Ascending aorta (tissue), 2 donors: ENCODE measurements around the gene ADAT2. TPM values are rescaled to one million over a fixed set of nuclear protein-coding genes. Genes with fewer than 3 reads are reported as not detected.

ENCODE experiments used
- DNase-seq, 2 donors: peaks; one replicate each; pipeline ENCODE4 v3.0.0-alpha.2; 2019; ENCODE audit warnings: low spot score in 2 of 2
- H3K27ac ChIP-seq, 2 donors: fragments of 200-600 bp; sonication (generic); one replicate each; pipeline ENCODE4 v1.5.1; 2016 to 2017; ENCODE audit warnings: mild to moderate bottlenecking in 1 of 2
- H3K27me3 ChIP-seq: fragments of 200-600 bp; sonication (generic); one replicate; pipeline ENCODE4 v1.5.1; 2017
- H3K36me3 ChIP-seq, 2 donors: fragments of 200-600 bp; sonication (generic); one replicate each; pipeline ENCODE4 v1.5.1; 2016
- H3K4me1 ChIP-seq, 2 donors: fragments of 200-600 bp; sonication (generic); one replicate each; pipeline ENCODE4 v1.5.1; 2016 to 2017; ENCODE audit warnings: mild to moderate bottlenecking in 1 of 2
- H3K4me3 ChIP-seq, 2 donors: fragments of 200-600 bp; sonication (generic); one replicate each; pipeline ENCODE4 v1.5.1; 2016 to 2017; ENCODE audit warnings: mild to moderate bottlenecking in 1 of 2
- H3K9me3 ChIP-seq, 2 donors: fragments of 200-600 bp; sonication (generic); one replicate each; pipeline ENCODE4 v1.5.1; 2016
- CTCF ChIP-seq, 3 experiments: fragments of 200-600 bp in 2 of 3; fragments of 450-650 bp in 1 of 3; sonication (generic) in 2 of 3; IDR thresholded peaks; one replicate each; pipeline ENCODE4 v1.5.1; 2016 to 2019; ENCODE audit warnings: antibody characterized with exemption in 3 of 3, mild to moderate bottlenecking in 1 of 3, moderate library complexity in 1 of 3
- intact Hi-C: fragments of 100-400 bp; cut with DNase I; formaldehyde crosslinking; loops from one replicate; pipeline ENCODE4 v1.15.1; 2023
- total RNA-seq: library from RNA; depleted of rRNA; stranded (reverse); fragments of >200 nt; gene quantifications from one replicate; pipeline ENCODE4 v1.1.0, GENCODE V29; 2016

The ADAT2 gene
- total RNA-seq, 1 donor from 2014 or later = 24.8 TPM

- H3K4me1 ChIP-seq = peaks cover 3 to 12% of the 10 kb centered on the region in 2 donors
- no peak overlapping the region for H3K27ac ChIP-seq
- TF ChIP-seq CTCF (IDR thresholded peaks at IDR 0.05) = no peak
- intact Hi-C loops = no loop called here
- no peaks in the 10 kb centered on the region for H3K9me3 ChIP-seq
- no peak for DNase-seq
- no peak overlapping the region for H3K4me3 ChIP-seq
- H3K27me3 ChIP-seq = no peaks in the 10 kb centered on the region
- no peaks in the 10 kb centered on the region for H3K36me3 ChIP-seq
Measured at GRCh38 chr6:143414769-143415168, 35.7 kb downstream of the ADAT2 start.

GRCh38 chr6:143410859-143411270 lies 39.6 kb downstream of the ADAT2 start:
- Histone ChIP-seq H3K4me1 (peaks cover 10 to 21% of the 10 kb centered on the region in 2 donors), H3K27me3 (no peaks in the 10 kb centered on the region), H3K4me3 (no peak overlapping the region), H3K27ac (peak overlapping the region; percentile 63 to 78), H3K9me3 (no peaks in the 10 kb centered on the region), H3K36me3 (no peaks in the 10 kb centered on the region)
- no peak for TF ChIP-seq CTCF (IDR thresholded peaks at IDR 0.05)
- intact Hi-C loops = no loop called here
- DNase-seq = no peak

GRCh38 chr6:143408787-143409162 lies 41.7 kb downstream of the ADAT2 start:
- Histone ChIP-seq H3K4me1 (peaks cover 10 to 33% of the 10 kb centered on the region in 2 donors), H3K27me3 (no peaks in the 10 kb centered on the region), H3K36me3 (no peaks in the 10 kb centered on the region), H3K4me3 (no peak overlapping the region), H3K9me3 (no peaks in the 10 kb centered on the region), H3K27ac (peak overlapping the region; percentile 53 to 78)
- no peak for TF ChIP-seq CTCF (IDR thresholded peaks at IDR 0.05)
- intact Hi-C loops = loop anchor here (5.0 to 10.0 kb wide), 3 partner anchors 276 to 521 kb away; partner anchors contain the start of gene AIG1
- DNase-seq = no peak

- no peak for TF ChIP-seq CTCF (IDR thresholded peaks at IDR 0.05)
- Histone ChIP-seq H3K27me3 (no peaks in the 10 kb centered on the region), H3K4me1 (peaks cover 13 to 34% of the 10 kb centered on the region in 2 donors), H3K9me3 (no peaks in the 10 kb centered on the region), H3K4me3 (no peak overlapping the region), H3K27ac (peak overlapping the region; percentile 53 to 78), H3K36me3 (no peaks in the 10 kb centered on the region)
- DNase-seq = no peak
- intact Hi-C loops = loop anchor here (5.0 to 10.0 kb wide), 3 partner anchors 277 to 521 kb away; partner anchors contain the start of gene AIG1
Measured at GRCh38 chr6:143408151-143408786, 42.2 kb downstream of the ADAT2 start.

- TF ChIP-seq CTCF (IDR thresholded peaks at IDR 0.05) = no peak
- Histone ChIP-seq H3K4me3 (no peak overlapping the region), H3K36me3 (no peaks in the 10 kb centered on the region), H3K4me1 (peaks cover 13 to 45% of the 10 kb centered on the region in 2 donors), H3K27ac (peak overlapping the region; percentile 78 to 84), H3K9me3 (no peaks in the 10 kb centered on the region), H3K27me3 (no peaks in the 10 kb centered on the region)
- intact Hi-C loops = loop anchor here (2.0 to 10.0 kb wide), 4 partner anchors 270 to 519 kb away; partner anchors contain the start of gene AIG1
- no peak for DNase-seq
Measured at GRCh38 chr6:143406673-143407072, 43.8 kb downstream of the ADAT2 start.
